Sigmoid colon (tissue), 4 donors: ENCODE data around the gene NMRK2.

Experiments
- CTCF ChIP-seq, 4 experiments: fragments of 450-650 bp in 3 of 4; fragments of 200-600 bp in 1 of 4; IDR thresholded peaks; one replicate each; pipeline ENCODE4 v1.5.1; 2016 to 2019; ENCODE audit warnings: antibody characterized with exemption in 4 of 4, mild to moderate bottlenecking in 3 of 4, moderate library complexity in 2 of 4
- EP300 ChIP-seq, 4 donors: sonication (generic); formaldehyde crosslinking; IDR thresholded peaks; one replicate each; pipeline ENCODE4 v1.6.1; 2017; ENCODE audit warnings: antibody characterized with exemption in 4 of 4
- POLR2A ChIP-seq, 2 donors: fragments of 450-650 bp; IDR thresholded peaks; one replicate each; pipeline ENCODE4 v1.6.1; 2016; ENCODE audit warnings: antibody characterized with exemption in 2 of 2, mild to moderate bottlenecking in 2 of 2, moderate library complexity in 2 of 2
- POLR2AphosphoS5 ChIP-seq, 4 donors: sonication (generic); formaldehyde crosslinking; IDR thresholded peaks; one replicate each; pipeline ENCODE4 v1.6.1; 2017; ENCODE audit warnings: antibody characterized with exemption in 4 of 4

DNA sequence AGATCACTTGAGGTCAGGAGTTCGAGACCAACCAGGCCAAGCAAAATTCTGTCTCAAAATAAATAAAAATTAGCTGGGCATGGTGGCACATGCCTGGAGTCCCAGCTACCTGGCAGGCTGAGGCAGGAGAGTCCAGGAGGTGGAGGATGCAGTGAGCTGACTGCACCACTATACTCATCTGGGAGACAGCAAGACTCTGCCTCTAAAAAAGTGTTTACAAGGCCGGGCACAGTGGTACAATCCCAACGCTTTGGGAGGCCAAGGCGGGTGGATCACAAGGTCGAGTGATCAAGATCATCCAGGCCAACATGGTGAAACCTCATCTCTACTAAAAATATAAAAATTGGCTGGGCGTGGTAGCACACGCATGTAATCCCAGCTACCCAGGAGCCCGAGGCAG, 42.3 kb downstream of the NMRK2 start:
- no peak for TF ChIP-seq CTCF (IDR thresholded peaks at IDR 0.05)
- peak in 1 of 4 donors; percentile 40 for TF ChIP-seq POLR2AphosphoS5 (IDR thresholded peaks at IDR 0.05)
- TF ChIP-seq POLR2A (IDR thresholded peaks at IDR 0.05) = no peak
- no peak for TF ChIP-seq EP300 (IDR thresholded peaks at IDR 0.05)
